ENCODE data around the gene LCE1C.

Gene LCE1C

DNA sequence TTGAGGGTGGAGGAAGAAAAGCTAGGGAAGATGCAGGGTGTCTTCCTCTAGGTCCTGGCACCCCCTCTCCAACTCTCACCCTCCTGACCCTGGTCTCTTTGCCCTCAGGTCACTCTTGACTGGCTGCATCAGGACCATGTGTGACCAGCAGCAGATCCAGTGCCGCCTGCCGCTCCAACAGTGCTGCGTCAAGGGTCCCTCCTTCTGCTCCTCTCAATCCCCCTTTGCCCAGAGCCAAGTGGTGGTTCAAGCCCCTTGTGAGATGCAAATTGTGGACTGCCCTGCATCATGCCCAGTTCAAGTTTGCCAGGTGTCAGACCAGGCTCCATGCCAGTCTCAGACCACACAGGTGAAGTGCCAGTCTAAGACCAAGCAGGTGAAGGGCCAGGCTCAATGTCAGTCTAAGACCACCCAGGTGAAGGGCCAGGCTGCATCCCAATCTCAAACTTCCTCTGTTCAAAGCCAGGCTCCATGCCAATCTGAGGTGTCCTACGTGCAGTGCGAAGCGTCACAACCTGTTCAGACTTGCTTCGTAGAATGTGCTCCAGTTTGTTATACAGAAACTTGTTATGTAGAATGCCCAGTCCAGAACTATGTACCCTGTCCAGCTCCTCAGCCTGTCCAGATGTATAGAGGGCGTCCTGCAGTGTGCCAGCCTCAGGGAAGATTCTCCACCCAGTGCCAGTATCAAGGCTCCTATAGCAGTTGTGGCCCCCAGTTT, 46.8 kb downstream of the LCE1C start:
- DNase-seq = no peak

DNA sequence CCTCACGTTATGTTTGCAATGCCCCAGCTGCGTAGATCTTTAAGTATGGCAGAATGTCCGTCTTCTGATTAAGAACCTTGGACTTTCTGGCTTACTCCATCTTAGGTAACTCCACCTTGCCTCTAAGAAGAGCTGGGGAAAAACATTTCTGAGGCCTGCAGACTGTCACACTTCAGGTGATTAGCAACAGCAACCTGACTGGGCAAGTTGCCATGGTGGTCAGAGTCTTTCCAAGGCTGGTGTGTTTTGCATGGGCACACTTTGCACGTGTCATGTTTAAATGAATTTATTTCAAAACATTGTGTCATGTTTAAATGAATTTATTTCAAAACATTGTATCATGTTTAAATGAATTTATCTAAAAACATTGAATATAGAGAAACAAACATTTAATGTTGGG, 47.8 kb downstream of the LCE1C start:
- DNase-seq = no peak

DNA sequence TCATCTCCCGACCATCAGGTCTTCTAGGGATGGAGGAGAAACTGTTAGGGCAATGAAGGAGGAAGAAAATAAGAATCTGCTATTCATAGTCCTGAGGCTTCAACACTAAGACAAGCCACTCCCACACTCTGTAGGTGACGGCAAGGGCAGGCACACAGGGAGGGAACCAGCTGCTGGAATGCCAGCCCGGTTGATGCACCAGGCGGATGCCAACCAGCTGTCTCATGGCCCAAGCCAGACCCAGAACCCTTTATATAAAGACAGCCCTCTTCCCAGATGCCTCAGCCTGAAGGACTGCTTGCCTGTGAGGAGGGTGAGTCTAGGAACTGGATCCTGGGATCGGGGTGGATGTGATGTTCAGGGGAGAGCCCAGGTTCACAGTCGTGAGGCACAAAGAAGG, 48.7 kb downstream of the LCE1C start, which contains the start of gene KPRP:
Gene KPRP, plus strand, starts transcription at position 279 of the 400 bp plus-strand sequence. CDS start 1,564 bp downstream, outside the sequence.
- DNase-seq = no peak

DNA sequence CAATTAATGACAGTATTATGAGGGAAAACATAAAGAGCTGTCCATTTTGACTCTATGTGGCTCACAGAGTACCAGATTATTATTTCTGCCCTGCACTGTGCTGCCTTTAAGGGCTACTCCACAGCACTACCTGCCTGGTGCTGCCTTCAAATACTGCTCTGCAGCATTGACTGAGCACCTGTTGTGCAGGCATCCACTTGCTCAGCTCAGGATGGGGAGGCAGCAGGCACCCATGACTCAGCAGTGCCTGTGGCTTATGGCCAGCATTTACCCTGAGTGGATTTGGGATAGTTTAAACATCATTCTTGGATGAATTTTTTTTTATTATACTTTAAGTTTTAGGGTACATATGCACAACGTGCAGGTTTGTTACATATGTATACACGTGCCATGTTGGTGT, 49.6 kb downstream of the LCE1C start:
- DNase-seq = no peak

Measured in NCI-H524 (cell line).